GM21528 (cell line): ENCODE data around the gene SPEN.
"Not testable (repeated sequence)": the region's sequence is repeated elsewhere in the genome, so short reads cannot be mapped to it uniquely, and the experiment has no call there.

ENCODE experiments used
- ATAC-seq: cut with Tn5 transposase; IDR thresholded peaks from one replicate; pipeline ENCODE4 v1.9.1; 2021; ENCODE audit warnings: mild to moderate bottlenecking, moderate library complexity; ENCODE audit not compliant: unreplicated experiment, low FRiP score

The SPEN gene

GRCh38 chr1:15892857-15893599, 45.5 kb downstream of the SPEN start:
- ATAC-seq = not testable (repeated sequence)

- no peak for ATAC-seq
These were observed 47.7 kb downstream of the SPEN start for GRCh38 chr1:15895233-15895632.

GRCh38 chr1:15896841-15897610, 49.5 kb downstream of the SPEN start:
- ATAC-seq = not testable (repeated sequence)

GRCh38 chr1:15899266-15899665, 51.8 kb downstream of the SPEN start:
- no peak for ATAC-seq

GRCh38 chr1:15900662-15901279, 53.3 kb downstream of the SPEN start:
- no peak for ATAC-seq

GRCh38 chr1:15902882-15903281, 55.4 kb downstream of the SPEN start:
- ATAC-seq = no peak

GRCh38 chr1:15908597-15908996, 61.1 kb downstream of the SPEN start:
- ATAC-seq = no peak

- no peak for ATAC-seq
These were observed 63.6 kb downstream of the SPEN start for GRCh38 chr1:15911141-15911540.

GRCh38 chr1:15911927-15912326, 64.4 kb downstream of the SPEN start:
- no peak for ATAC-seq

GRCh38 chr1:15913607-15914006, 66.1 kb downstream of the SPEN start:
- not testable (repeated sequence) for ATAC-seq

GRCh38 chr1:15915991-15916390, 68.5 kb downstream of the SPEN start:
- ATAC-seq = no peak

GRCh38 chr1:15916417-15916816, 68.9 kb downstream of the SPEN start:
- ATAC-seq = no peak

- ATAC-seq = no peak
These were observed 69.4 kb downstream of the SPEN start for GRCh38 chr1:15916916-15917315.

- no peak for ATAC-seq
These were observed 71.6 kb downstream of the SPEN start for GRCh38 chr1:15918962-15919715.

GRCh38 chr1:15923241-15923640, 75.7 kb downstream of the SPEN start:
- ATAC-seq = no peak

- ATAC-seq = not testable (repeated sequence)
These were observed 78.9 kb downstream of the SPEN start for GRCh38 chr1:15926448-15926847.

- no peak for ATAC-seq
These were observed 81.8 kb downstream of the SPEN start for GRCh38 chr1:15928971-15929965.

GRCh38 chr1:15931401-15931800, 83.9 kb downstream of the SPEN start:
- ATAC-seq = no peak

GRCh38 chr1:15931884-15932283, 84.4 kb downstream of the SPEN start:
- no peak for ATAC-seq

GRCh38 chr1:15932612-15933011, 85.1 kb downstream of the SPEN start:
- ATAC-seq = no peak
